Central memory CD8-positive, alpha-beta T cell (primary cell): Measurements from ENCODE around the gene NEUROD2.

Experiments used
- ATAC-seq: fragments of 150-1000 bp; cut with Tn5 transposase; replicated peaks from 2 replicates; pipeline ENCODE4 v1.10.0; 2022; ENCODE audit warnings: mild to moderate bottlenecking, moderate FRiP score, moderate number of reproducible peaks; ENCODE audit not compliant: poor library complexity, severe bottlenecking; ENCODE audit errors: extremely low read depth
- DNase-seq, 2 donors: peaks; one replicate each; pipeline ENCODE4 v3.0.0; 2021; ENCODE audit warnings: low spot score in 2 of 2
- H3K27ac Mint-ChIP-seq: one replicate; pipeline ENCODE4 v1.8.0; 2022; ENCODE audit warnings: low read depth, mild to moderate bottlenecking, moderate library complexity, mixed read lengths
- H3K27me3 Mint-ChIP-seq: one replicate; pipeline ENCODE4 v1.8.0; 2022; ENCODE audit warnings: mixed read lengths
- H3K36me3 Mint-ChIP-seq: one replicate; pipeline ENCODE4 v1.8.0; 2022; ENCODE audit warnings: mild to moderate bottlenecking, moderate library complexity, mixed read lengths; ENCODE audit not compliant: insufficient read depth
- H3K4me1 Mint-ChIP-seq: one replicate; pipeline ENCODE4 v1.8.0; 2022; ENCODE audit warnings: mixed read lengths
- H3K4me3 Mint-ChIP-seq: one replicate; pipeline ENCODE4 v1.8.0; 2022; ENCODE audit warnings: mild to moderate bottlenecking, moderate library complexity, mixed read lengths
- H3K9me3 Mint-ChIP-seq: one replicate; pipeline ENCODE4 v1.8.0; 2022; ENCODE audit warnings: mixed read lengths

Gene NEUROD2

DNA sequence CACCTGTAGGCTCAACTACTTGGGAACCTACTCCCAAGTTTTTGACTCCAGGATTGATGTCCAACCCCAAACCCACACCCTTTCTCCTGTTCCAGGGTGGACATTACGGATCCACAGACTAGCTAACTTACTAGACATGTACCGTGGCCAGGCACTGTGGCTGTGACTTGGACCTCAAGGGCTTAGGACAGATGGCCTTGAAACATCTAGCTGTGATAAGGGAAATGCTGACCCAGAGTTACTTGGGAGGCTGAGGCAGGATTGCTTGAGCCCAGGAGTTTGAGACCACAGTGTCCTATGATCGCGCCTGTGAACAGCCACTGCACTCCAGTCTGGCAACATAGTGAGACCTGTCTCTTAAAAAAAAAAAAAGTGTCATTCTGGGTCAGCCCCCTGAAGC lies 33.4 kb upstream of the NEUROD2 start:
- no peak for ATAC-seq
- Mint-ChIP-seq H3K4me3 (no peak overlapping the region), H3K27ac (no peak overlapping the region), H3K36me3 (peaks cover 12% of the 10 kb centered on the region), H3K27me3 (no peaks in the 10 kb centered on the region), H3K4me1 (peaks cover 94% of the 10 kb centered on the region), H3K9me3 (no peaks in the 10 kb centered on the region)
- no peak for DNase-seq

GRCh38 chr17:39640591-39641031 lies 32.9 kb upstream of the NEUROD2 start:
- H3K4me3 Mint-ChIP-seq = no peak overlapping the region

DNA sequence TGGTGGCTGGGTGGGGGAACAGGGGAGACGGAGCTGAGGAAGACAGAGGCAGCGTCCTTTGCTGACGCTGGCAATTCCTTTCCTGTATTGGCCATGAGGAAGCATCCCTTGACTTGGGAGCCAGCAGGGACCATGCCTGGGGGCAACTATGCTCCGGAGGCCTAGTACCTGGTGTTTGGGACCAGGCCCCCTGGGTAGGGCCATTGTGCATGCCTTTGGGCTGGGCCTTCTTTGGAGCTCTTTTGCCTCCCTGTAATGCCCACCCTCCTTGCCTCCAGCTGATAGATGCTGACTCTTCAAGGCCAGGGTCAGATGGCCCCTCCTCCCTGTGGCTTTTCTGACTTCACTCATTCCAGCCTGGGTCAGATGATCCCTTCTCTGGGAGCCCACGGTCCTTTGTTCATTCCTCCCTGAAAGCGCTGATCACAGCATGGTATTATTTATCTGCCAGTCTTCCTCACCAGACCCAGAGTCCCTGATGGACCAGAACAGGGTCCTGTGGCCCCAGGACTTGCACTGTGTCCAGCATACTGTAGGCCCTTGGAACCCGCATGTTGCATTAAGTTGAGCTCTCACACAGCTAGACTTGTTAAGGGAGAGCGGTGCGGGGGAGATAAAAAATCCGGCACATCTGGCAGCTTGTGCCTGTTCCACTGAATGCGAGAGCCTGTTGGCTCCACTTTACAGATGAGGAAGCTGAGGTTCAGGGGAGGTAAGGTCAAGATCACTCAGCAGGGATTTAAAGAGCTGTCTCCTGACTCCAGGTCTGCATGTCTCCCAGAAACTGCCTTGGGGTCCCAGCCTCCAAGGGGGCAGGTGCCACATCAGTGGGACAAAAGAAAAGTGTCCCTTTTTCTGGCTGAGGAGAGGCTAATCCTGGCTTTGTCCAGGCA lies 32.1 kb upstream of the NEUROD2 start:
- peak overlapping the region; percentile 74 for H3K27ac Mint-ChIP-seq
- no peak for DNase-seq
- peak overlapping the region; percentile 13 for H3K4me3 Mint-ChIP-seq

More at GRCh38 chr17:39640591-39641031, 32.9 kb upstream of the NEUROD2 start:
- ATAC-seq = no peak
- DNase-seq = no peak
- H3K36me3 Mint-ChIP-seq = peaks cover 12% of the 10 kb centered on the region
- peak overlapping the region; percentile 74 for H3K27ac Mint-ChIP-seq
- H3K27me3 Mint-ChIP-seq = no peaks in the 10 kb centered on the region
- H3K9me3 Mint-ChIP-seq = no peaks in the 10 kb centered on the region
- H3K4me1 Mint-ChIP-seq = peaks cover 92% of the 10 kb centered on the region

GRCh38 chr17:39639043-39639442 lies 31.3 kb upstream of the NEUROD2 start:
- Mint-ChIP-seq H3K36me3 (peaks cover 10% of the 10 kb centered on the region), H3K4me3 (peak overlapping the region; percentile 13), H3K9me3 (no peaks in the 10 kb centered on the region), H3K4me1 (peaks cover 80% of the 10 kb centered on the region), H3K27ac (peak overlapping the region; percentile 88), H3K27me3 (no peaks in the 10 kb centered on the region)
- ATAC-seq (no peak), DNase-seq (no peak)

More for the DNA sequence above, 32.1 kb upstream of the NEUROD2 start:
- no peak for ATAC-seq
- Mint-ChIP-seq H3K27me3 (no peaks in the 10 kb centered on the region), H3K4me1 (peaks cover 84% of the 10 kb centered on the region), H3K9me3 (no peaks in the 10 kb centered on the region), H3K36me3 (peaks cover 12% of the 10 kb centered on the region)

GRCh38 chr17:39638317-39638716 lies 30.6 kb upstream of the NEUROD2 start:
- H3K9me3 Mint-ChIP-seq = no peaks in the 10 kb centered on the region
- peaks cover 10% of the 10 kb centered on the region for H3K36me3 Mint-ChIP-seq
- H3K4me3 Mint-ChIP-seq = peak overlapping the region; percentile 87
- H3K4me1 Mint-ChIP-seq = peaks cover 73% of the 10 kb centered on the region
- no peaks in the 10 kb centered on the region for H3K27me3 Mint-ChIP-seq
- peak overlapping the region; percentile 88 for H3K27ac Mint-ChIP-seq
- no peak for ATAC-seq
- DNase-seq = no peak

DNA sequence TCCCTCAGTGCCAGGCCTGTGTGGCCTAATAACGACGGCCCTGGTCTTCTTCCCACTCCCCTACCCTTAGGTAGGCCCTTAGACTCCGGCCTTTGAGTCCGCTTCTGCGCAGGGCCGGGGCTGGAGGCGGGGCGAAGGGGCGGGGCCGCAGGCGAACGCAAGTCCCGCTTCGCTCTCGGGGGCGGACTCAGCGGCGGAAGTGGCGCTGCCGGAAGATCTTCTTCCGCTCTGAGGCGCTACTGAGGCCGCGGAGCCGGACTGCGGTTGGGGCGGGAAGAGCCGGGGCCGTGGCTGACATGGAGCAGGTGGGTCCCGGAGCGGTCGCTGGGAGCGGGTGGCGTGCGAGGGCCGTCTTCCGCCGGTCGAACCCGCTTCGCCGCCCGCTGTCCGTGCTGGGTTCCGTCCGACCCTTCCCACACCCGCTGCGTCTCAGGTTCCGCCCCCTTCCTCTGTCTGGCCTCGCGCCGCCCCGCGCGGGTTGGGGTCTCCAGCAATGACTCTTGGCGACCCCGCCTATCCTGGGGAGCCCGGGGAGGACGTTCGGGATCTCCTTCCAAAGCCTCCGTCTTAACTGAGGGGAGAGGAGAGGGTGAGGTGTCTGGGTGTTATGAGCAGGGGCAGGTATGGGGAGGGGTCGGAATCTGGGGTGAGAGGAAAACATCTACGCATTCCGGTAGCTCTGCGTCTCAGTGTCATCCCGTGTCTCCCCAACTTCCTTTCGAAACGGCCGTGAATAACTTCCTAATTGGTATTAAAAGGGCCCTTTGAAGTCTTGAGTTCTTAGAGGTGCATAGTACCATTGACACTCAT lies 29.4 kb upstream of the NEUROD2 start, which contains the start of gene STARD3:
STARD3 (plus strand) TSS at position 218 of the 810 bp plus-strand sequence. CDS start 16,388 bp downstream, outside the sequence.
- peak; percentile 90 for ATAC-seq
- peaks cover 8% of the 10 kb centered on the region for H3K36me3 Mint-ChIP-seq
- H3K27ac Mint-ChIP-seq = peak within 1 kb of the TSS; percentile 88
- peak within 1 kb of the TSS; percentile 87 for H3K4me3 Mint-ChIP-seq
- H3K27me3 Mint-ChIP-seq = peaks cover 2% of the 10 kb centered on the region
- H3K9me3 Mint-ChIP-seq = no peaks in the 10 kb centered on the region
- H3K4me1 Mint-ChIP-seq = peaks cover 61% of the 10 kb centered on the region
- DNase-seq = peak; percentile 77 to 80

GRCh38 chr17:39636587-39636926 lies 28.8 kb upstream of the NEUROD2 start:
- peak overlapping the region; percentile 88 for H3K27ac Mint-ChIP-seq
- no peaks in the 10 kb centered on the region for H3K9me3 Mint-ChIP-seq
- peaks cover 7% of the 10 kb centered on the region for H3K27me3 Mint-ChIP-seq
- peaks cover 8% of the 10 kb centered on the region for H3K36me3 Mint-ChIP-seq
- H3K4me1 Mint-ChIP-seq = peaks cover 55% of the 10 kb centered on the region
- DNase-seq (no peak), ATAC-seq (no peak)
- H3K4me3 Mint-ChIP-seq = peak overlapping the region; percentile 87

- DNase-seq (no peak), ATAC-seq (no peak)
- H3K36me3 Mint-ChIP-seq = peaks cover 7% of the 10 kb centered on the region
- H3K27me3 Mint-ChIP-seq = peaks cover 16% of the 10 kb centered on the region
- H3K4me1 Mint-ChIP-seq = peaks cover 47% of the 10 kb centered on the region
- peak overlapping the region; percentile 87 for H3K4me3 Mint-ChIP-seq
- H3K9me3 Mint-ChIP-seq = no peaks in the 10 kb centered on the region
- no peak overlapping the region for H3K27ac Mint-ChIP-seq
These were observed 28.0 kb upstream of the NEUROD2 start for GRCh38 chr17:39635614-39636176.

DNA sequence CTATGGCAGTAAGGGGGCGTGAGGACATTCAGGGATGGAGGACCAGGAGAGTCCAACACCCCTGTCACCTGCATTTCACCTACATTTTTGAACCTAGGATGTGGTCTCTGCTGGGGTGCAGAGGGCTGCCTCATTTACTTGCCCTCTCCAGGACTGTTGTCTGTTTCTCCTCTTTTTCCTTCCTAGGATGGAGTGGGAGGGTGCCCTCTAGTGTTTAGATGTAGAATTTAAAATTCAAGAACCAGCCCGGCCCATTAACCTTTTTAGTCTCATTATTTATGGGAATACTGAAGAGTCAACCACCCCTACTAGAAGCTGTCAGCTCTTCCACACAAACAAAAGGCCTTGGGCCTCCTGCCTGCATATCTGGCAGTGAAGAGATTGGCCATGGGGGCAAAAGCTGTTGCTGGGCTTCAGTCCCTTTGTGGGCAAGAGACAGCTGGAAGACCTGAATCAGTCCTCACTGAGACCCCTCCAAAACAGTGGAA lies 26.7 kb upstream of the NEUROD2 start:
- ATAC-seq (no peak), DNase-seq (peak in 1 of 2 donors; percentile 12)
- Mint-ChIP-seq H3K27me3 (peaks cover 27% of the 10 kb centered on the region), H3K9me3 (no peaks in the 10 kb centered on the region), H3K4me3 (no peak overlapping the region), H3K36me3 (peaks cover 7% of the 10 kb centered on the region), H3K27ac (no peak overlapping the region), H3K4me1 (peaks cover 34% of the 10 kb centered on the region)

DNA sequence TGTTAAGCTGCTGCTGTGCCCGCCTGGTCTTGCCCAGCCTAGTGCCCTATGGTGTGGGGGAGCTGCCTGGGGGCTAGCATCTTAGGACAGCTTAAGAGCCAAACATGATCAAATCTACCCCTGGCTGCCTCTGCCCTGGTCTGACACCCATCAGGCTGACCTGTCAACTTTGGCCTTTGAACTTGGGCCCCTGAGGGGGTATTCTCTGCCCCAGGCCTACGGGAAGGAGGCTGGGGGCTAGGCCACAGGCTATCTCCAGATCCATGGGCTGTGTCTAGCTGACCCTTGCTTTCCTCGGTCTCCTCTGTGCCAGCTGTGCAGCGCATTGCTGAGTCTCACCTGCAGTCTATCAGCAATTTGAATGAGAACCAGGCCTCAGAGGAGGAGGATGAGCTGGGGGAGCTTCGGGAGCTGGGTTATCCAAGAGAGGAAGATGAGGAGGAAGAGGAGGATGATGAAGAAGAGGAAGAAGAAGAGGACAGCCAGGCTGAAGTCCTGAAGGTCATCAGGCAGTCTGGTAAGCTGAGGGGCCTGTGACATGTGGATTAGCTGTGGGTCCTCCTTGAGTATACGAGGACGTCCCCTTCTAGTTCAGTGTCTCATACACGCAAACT lies 26.0 kb upstream of the NEUROD2 start:
- H3K27ac Mint-ChIP-seq = no peak overlapping the region
- DNase-seq = no peak
- H3K4me3 Mint-ChIP-seq = no peak overlapping the region
- peaks cover 34% of the 10 kb centered on the region for H3K27me3 Mint-ChIP-seq
- H3K9me3 Mint-ChIP-seq = no peaks in the 10 kb centered on the region
- H3K36me3 Mint-ChIP-seq = peaks cover 7% of the 10 kb centered on the region
- ATAC-seq = no peak
- H3K4me1 Mint-ChIP-seq = peaks cover 27% of the 10 kb centered on the region

GRCh38 chr17:39632153-39632941 lies 24.6 kb upstream of the NEUROD2 start:
- H3K36me3 Mint-ChIP-seq = peaks cover 4% of the 10 kb centered on the region
- ATAC-seq (no peak), DNase-seq (no peak)
- H3K4me1 Mint-ChIP-seq = peaks cover 13% of the 10 kb centered on the region
- no peak overlapping the region for H3K27ac Mint-ChIP-seq
- peaks cover 46% of the 10 kb centered on the region for H3K27me3 Mint-ChIP-seq
- H3K9me3 Mint-ChIP-seq = no peaks in the 10 kb centered on the region
- no peak overlapping the region for H3K4me3 Mint-ChIP-seq
